K562 (cell line): ENCODE results near the gene CDC27. TPM values are rescaled to one million over a fixed set of nuclear protein-coding genes. Genes with fewer than 3 reads are reported as not detected.
A peak's percentile ranks its signal among the peaks of the same experiment; 100 is the strongest.

Experiments used
- CHCHD3 ChIP-seq: fragments of 250-450 bp; sonication (Bioruptor Pico); IDR thresholded peaks from 2 replicates; pipeline ENCODE4 v2.1.2; 2022; ENCODE audit warnings: mild to moderate bottlenecking
- FIP1L1 ChIP-seq: fragments of 200-400 bp; formaldehyde crosslinking; IDR thresholded peaks from 2 replicates; pipeline ENCODE4 v1.6.1; 2018; ENCODE audit warnings: mild to moderate bottlenecking, low read depth, low read length; ENCODE audit not compliant: poor library complexity, severe bottlenecking
- FOXP1 ChIP-seq: sonication (generic); formaldehyde crosslinking; IDR thresholded peaks from 2 replicates; pipeline ENCODE4 v1.8.0; 2022; ENCODE audit warnings: mild to moderate bottlenecking, missing genetic modification reagents
- FUS ChIP-seq: fragments of 200-400 bp; formaldehyde crosslinking; optimal IDR thresholded peaks from 2 replicates; pipeline ENCODE3; 2017; ENCODE audit warnings: low read depth, low read length
- GATAD2A ChIP-seq: fragments of 450-650 bp; IDR thresholded peaks from 2 replicates; pipeline ENCODE4 v1.6.1; 2017
- GMEB1 ChIP-seq: fragments of 250-450 bp; sonication (Bioruptor Pico); IDR thresholded peaks from 2 replicates; pipeline ENCODE4 v1.4.0; 2020; ENCODE audit warnings: mild to moderate bottlenecking
- MCM7 ChIP-seq, 2 experiments: fragments of 450-650 bp; IDR thresholded peaks; 2 replicates each; pipeline ENCODE4 v1.6.1; 2016 to 2018
- NR2C2 ChIP-seq, 2 experiments: fragments of 200-800 bp in 1 of 2; sonication (Bioruptor generic) in 1 of 2; sonication (generic) in 1 of 2; formaldehyde crosslinking in 1 of 2; IDR thresholded peaks; 2 replicates each; pipeline versions ENCODE4 v1.6.1 to v1.8.0; 2016 to 2022; ENCODE audit warnings: mild to moderate bottlenecking in 1 of 2, missing compliant biosample characterization in 1 of 2, missing genetic modification characterization in 1 of 2, missing genetic modification reagents in 1 of 2
- NR2F6 ChIP-seq: fragments of 450-650 bp; formaldehyde crosslinking; IDR thresholded peaks from 2 replicates; pipeline ENCODE4 v1.4.0; 2020; ENCODE audit warnings: mild to moderate bottlenecking
- SREBF2 ChIP-seq: sonication (generic); formaldehyde crosslinking; IDR thresholded peaks from 2 replicates; pipeline ENCODE4 v1.4.0; 2020; ENCODE audit warnings: mild to moderate bottlenecking, missing genetic modification reagents
- TCF3 ChIP-seq: sonication (generic); formaldehyde crosslinking; IDR thresholded peaks from 2 replicates; pipeline ENCODE4 v1.4.0; 2020; ENCODE audit warnings: mild to moderate bottlenecking, missing genetic modification reagents
- UBTF ChIP-seq, 2 experiments: IDR thresholded peaks; 2 replicates each; pipeline ENCODE4 v1.6.1; 2012; ENCODE audit warnings: improper control_type of control experiment in 2 of 2, low read depth in 2 of 2, low read length in 2 of 2, borderline replicate concordance in 1 of 2
- YY1 ChIP-seq, 3 experiments: IDR thresholded peaks; 2 replicates each; pipeline ENCODE4 v1.6.1; 2011; ENCODE audit warnings: low read length in 2 of 3, mild to moderate bottlenecking in 2 of 3, moderate library complexity in 2 of 3, borderline replicate concordance in 1 of 3, control low read depth in 1 of 3, low read depth in 1 of 3; ENCODE audit not compliant: insufficient read depth in 3 of 3, insufficient replicate concordance in 2 of 3, control insufficient read depth in 1 of 3, insufficient read length in 1 of 3; ENCODE audit errors: extremely low read depth in 1 of 3
- ZBTB8A ChIP-seq: fragments of 450-650 bp; IDR thresholded peaks from 2 replicates; pipeline ENCODE4 v1.6.1; 2018; ENCODE audit warnings: mild to moderate bottlenecking, moderate library complexity; ENCODE audit not compliant: partially characterized antibody
- ZKSCAN8 ChIP-seq: fragments of 200-800 bp; sonication (Bioruptor generic); IDR thresholded peaks from 2 replicates; pipeline ENCODE4 v1.6.1; 2016; ENCODE audit warnings: missing genetic modification characterization, missing compliant biosample characterization
- ZNF324 ChIP-seq: fragments of 250-450 bp; sonication (Bioruptor Pico); IDR thresholded peaks from 2 replicates; pipeline ENCODE4 v1.4.0; 2020; ENCODE audit warnings: mild to moderate bottlenecking
- polyA plus RNA-seq, 8 experiments: library from polyadenylated mRNA; depleted of rRNA in 4 of 8; stranded (reverse) in 5 of 8; unstranded in 3 of 8; fragments of >200 nt; fragmentation: Nextera tagmentation in 2 of 8; fragmentation: Illumina TruSeq in 1 of 8; extraction: Ambion mirVana in 2 of 8; extraction: Trizol in 1 of 8; gene quantifications; 2 replicates each; pipeline versions ENCODE4 v1.2.1 to v1.2.3, GENCODE V29; 2011 to 2014; ENCODE audit warnings: inconsistent platforms in 1 of 8, missing spikeins in 1 of 8
- total RNA-seq, 7 experiments: library from RNA; depleted of rRNA in 6 of 7; stranded (reverse); fragments of >200 nt in 6 of 7; fragmentation: Illumina TruSeq in 2 of 7; extraction: Trizol in 2 of 7; gene quantifications; 2 replicates each; pipeline versions ENCODE4 v1.2.1 to v1.2.3, GENCODE V29; 2011 to 2021; ENCODE audit warnings: low replicate concordance in 1 of 7
- TF ChIP-seq, protein P1 (sequence below): fragments of 250-450 bp; sonication (Bioruptor Pico); IDR thresholded peaks from 2 replicates; pipeline ENCODE4 v1.4.0; 2020; ENCODE audit warnings: mild to moderate bottlenecking, moderate library complexity
- TF ChIP-seq, protein P2 (sequence below): fragments of 250-450 bp; sonication (Bioruptor Pico); IDR thresholded peaks from 2 replicates; pipeline ENCODE4 v1.8.0; 2021; ENCODE audit warnings: moderate library complexity, mild to moderate bottlenecking, inconsistent platforms
- TF ChIP-seq, protein P3 (sequence below): fragments of 250-450 bp; sonication (Bioruptor Pico); IDR thresholded peaks from 2 replicates; pipeline ENCODE4 v1.9.0; 2021; ENCODE audit warnings: mild to moderate bottlenecking

Gene CDC27
- total and polyA plus RNA-seq, 9 of the 15 experiments (the other 6 are each of a cell fraction or from before 2014, with no cell fraction given) = 28.6 to 155 (median 94.1) TPM

DNA sequence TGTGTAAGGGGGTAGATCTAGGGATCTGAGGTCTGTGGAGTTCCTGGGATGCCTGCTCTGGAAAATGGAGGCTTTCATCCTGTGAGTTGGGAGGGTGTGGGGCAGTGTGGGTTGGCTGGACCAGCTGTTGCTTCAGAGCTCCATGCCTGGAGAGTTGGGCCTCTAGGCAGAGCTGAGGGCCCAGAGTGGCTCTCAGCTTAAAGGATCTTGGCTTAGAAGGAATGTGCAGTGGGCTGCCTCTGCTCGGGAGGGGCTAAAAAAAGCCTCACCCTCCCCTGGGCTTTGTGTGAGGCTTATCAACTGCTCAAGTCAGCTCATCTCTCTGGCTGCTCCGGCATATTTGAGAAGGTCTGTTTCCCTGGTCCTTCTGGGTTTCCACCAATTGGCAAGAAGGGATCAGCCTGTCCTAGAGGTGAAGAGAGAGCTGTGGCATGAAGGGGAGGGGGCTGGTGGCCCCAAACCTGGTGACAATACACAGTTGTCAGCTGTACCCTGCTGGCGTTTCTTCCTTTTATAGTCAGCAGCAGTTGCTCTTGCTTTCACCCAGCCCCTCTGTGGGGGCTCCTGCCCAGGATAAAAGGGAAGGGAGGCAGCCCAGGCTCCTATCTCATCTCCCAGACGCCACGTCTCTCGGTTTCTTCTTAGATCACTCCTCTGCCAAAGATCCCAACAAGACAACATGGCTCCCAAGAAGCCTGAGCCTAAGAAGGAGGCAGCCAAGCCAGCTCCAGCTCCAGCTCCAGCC is 19.8 kb upstream of the CDC27 start, which contains the start of gene MYL4 (continued):
- no peak for TF ChIP-seq GMEB1 (CRISPR knock-in tag)
- no peak for TF ChIP-seq ZNF324 (CRISPR knock-in tag)
- peak; percentile 59 for TF ChIP-seq TCF3 (CRISPR knock-in tag)
- TF ChIP-seq GATAD2A = no peak
- no peak for TF ChIP-seq FIP1L1
- TF ChIP-seq SREBF2 (CRISPR knock-in tag) = no peak
- TF ChIP-seq YY1 (IDR thresholded peaks at IDR 0.05; ENCODE audit: borderline replicate concordance in 1 of 3, control insufficient read depth in 1 of 3, extremely low read depth in 1 of 3, insufficient read depth in 3 of 3, insufficient read length in 1 of 3, insufficient replicate concordance in 2 of 3, low read depth in 1 of 3, low read length in 2 of 3) = peak; percentile 4 to 80 (median 27)
- peak in 1 of 2 experiments; percentile 56; a peak in 2 of 4 replicates for TF ChIP-seq UBTF (IDR thresholded peaks at IDR 0.05; ENCODE audit: borderline replicate concordance in 1 of 2, low read depth in 2 of 2, low read length in 2 of 2)
- no peak for TF ChIP-seq NR2C2 (CRISPR knock-in tag; IDR thresholded peaks at IDR 0.05)
- TF ChIP-seq NR2C2 (tag; IDR thresholded peaks at IDR 0.05) = no peak
- TF ChIP-seq FOXP1 = no peak
- TF ChIP-seq ZKSCAN8 (CRISPR knock-in tag) = no peak
- TF ChIP-seq, protein P1, sequence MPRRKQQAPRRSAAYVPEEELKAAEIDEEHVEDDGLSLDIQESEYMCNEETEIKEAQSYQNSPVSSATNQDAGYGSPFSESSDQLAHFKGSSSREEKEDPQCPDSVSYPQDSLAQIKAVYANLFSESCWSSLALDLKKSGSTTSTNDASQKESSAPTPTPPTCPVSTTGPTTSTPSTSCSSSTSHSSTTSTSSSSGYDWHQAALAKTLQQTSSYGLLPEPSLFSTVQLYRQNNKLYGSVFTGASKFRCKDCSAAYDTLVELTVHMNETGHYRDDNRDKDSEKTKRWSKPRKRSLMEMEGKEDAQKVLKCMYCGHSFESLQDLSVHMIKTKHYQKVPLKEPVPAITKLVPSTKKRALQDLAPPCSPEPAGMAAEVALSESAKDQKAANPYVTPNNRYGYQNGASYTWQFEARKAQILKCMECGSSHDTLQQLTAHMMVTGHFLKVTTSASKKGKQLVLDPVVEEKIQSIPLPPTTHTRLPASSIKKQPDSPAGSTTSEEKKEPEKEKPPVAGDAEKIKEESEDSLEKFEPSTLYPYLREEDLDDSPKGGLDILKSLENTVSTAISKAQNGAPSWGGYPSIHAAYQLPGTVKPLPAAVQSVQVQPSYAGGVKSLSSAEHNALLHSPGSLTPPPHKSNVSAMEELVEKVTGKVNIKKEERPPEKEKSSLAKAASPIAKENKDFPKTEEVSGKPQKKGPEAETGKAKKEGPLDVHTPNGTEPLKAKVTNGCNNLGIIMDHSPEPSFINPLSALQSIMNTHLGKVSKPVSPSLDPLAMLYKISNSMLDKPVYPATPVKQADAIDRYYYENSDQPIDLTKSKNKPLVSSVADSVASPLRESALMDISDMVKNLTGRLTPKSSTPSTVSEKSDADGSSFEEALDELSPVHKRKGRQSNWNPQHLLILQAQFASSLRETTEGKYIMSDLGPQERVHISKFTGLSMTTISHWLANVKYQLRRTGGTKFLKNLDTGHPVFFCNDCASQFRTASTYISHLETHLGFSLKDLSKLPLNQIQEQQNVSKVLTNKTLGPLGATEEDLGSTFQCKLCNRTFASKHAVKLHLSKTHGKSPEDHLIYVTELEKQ = no peak
- TF ChIP-seq MCM7 (IDR thresholded peaks at IDR 0.05) = no peak
- TF ChIP-seq, protein P2, sequence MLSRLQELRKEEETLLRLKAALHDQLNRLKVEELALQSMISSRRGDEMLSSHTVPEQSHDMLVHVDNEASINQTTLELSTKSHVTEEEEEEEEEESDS (CRISPR knock-in tag) = no peak
- TF ChIP-seq, protein P3, sequence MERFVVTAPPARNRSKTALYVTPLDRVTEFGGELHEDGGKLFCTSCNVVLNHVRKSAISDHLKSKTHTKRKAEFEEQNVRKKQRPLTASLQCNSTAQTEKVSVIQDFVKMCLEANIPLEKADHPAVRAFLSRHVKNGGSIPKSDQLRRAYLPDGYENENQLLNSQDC = no peak
- TF ChIP-seq FUS = no peak
- no peak for TF ChIP-seq ZBTB8A
- no peak for TF ChIP-seq NR2F6 (CRISPR knock-in tag)
- TF ChIP-seq CHCHD3 = no peak
